Activated B cell treated with CpG ODN at 0.5 μM for 24 hours (primary cell): Measurements from ENCODE around the gene GIT2. TPM values are rescaled to one million over a fixed set of nuclear protein-coding genes. Genes with fewer than 3 reads are reported as not detected.

Experiments
- ATAC-seq: fragments of 200-7000 bp; cut with Tn5 transposase; one replicate; pipeline ENCODE4 v1.10.0; 2021; ENCODE audit warnings: low read depth, mild to moderate bottlenecking, moderate library complexity
- CTCF ChIA-PET: fragments of 350-600 bp; sonication (Branson Sonifier 250); formaldehyde crosslinking; loops from one replicate; lab custom pipeline; 2021; ENCODE audit warnings: antibody characterized with exemption; lab: Charles Lee
- POLR2A ChIA-PET: fragments of 350-600 bp; sonication (Branson Sonifier 250); formaldehyde crosslinking; loops from one replicate; lab custom pipeline; 2021; ENCODE audit warnings: antibody characterized with exemption; lab: Charles Lee
- DNase-seq: peaks from one replicate; pipeline ENCODE4 v3.0.0; 2022
- H3K27ac Mint-ChIP-seq: one replicate; pipeline ENCODE4 v1.8.0; 2020; ENCODE audit warnings: mixed read lengths
- H3K27me3 Mint-ChIP-seq: one replicate; pipeline ENCODE4 v1.8.0; 2021; ENCODE audit warnings: mixed read lengths
- H3K36me3 Mint-ChIP-seq: one replicate; pipeline ENCODE4 v1.8.0; 2021; ENCODE audit warnings: low read depth, mixed read lengths
- H3K4me1 Mint-ChIP-seq: one replicate; pipeline ENCODE4 v1.8.0; 2021; ENCODE audit warnings: mixed read lengths
- H3K4me3 Mint-ChIP-seq: one replicate; pipeline ENCODE4 v1.8.0; 2020; ENCODE audit warnings: mild to moderate bottlenecking, mixed read lengths
- H3K9me3 Mint-ChIP-seq: one replicate; pipeline ENCODE4 v1.8.0; 2020; ENCODE audit warnings: mixed read lengths
- CTCF ChIP-seq: fragments of 200-600 bp; IDR thresholded peaks from one replicate; pipeline ENCODE4 v1.8.0; 2022; ENCODE audit warnings: antibody characterized with exemption, mild to moderate bottlenecking
- intact Hi-C: fragments of 100-400 bp; cut with micrococcal nuclease; formaldehyde crosslinking; loops from one replicate; pipeline ENCODE4 v1.15.1; 2024
- total RNA-seq: library from RNA; stranded (reverse); gene quantifications from 2 replicates; pipeline ENCODE4 v1.2.3, GENCODE V29; 2022

Gene GIT2
- total RNA-seq, 1 donor from 2014 or later = 107 TPM

GRCh38 chr12:109940339-109940923 is 55.7 kb downstream of the GIT2 start:
- H3K27me3 Mint-ChIP-seq = no peaks in the 10 kb centered on the region
- no peak overlapping the region for H3K4me3 Mint-ChIP-seq
- no peak overlapping the region for H3K27ac Mint-ChIP-seq
- intact Hi-C loops = no loop called here
- TF ChIP-seq CTCF = no peak
- POLR2A ChIA-PET = no interaction called here
- no peak for ATAC-seq
- peaks cover 58% of the 10 kb centered on the region for H3K36me3 Mint-ChIP-seq
- CTCF ChIA-PET = no interaction called here
- H3K4me1 Mint-ChIP-seq = peaks cover 4% of the 10 kb centered on the region
- H3K9me3 Mint-ChIP-seq = no peaks in the 10 kb centered on the region
- DNase-seq = no peak

GRCh38 chr12:109939504-109939903 is 56.7 kb downstream of the GIT2 start:
- peaks cover 54% of the 10 kb centered on the region for H3K36me3 Mint-ChIP-seq
- CTCF ChIA-PET = no interaction called here
- no peak overlapping the region for H3K27ac Mint-ChIP-seq
- no peak for ATAC-seq
- TF ChIP-seq CTCF = no peak
- POLR2A ChIA-PET = no interaction called here
- no peaks in the 10 kb centered on the region for H3K27me3 Mint-ChIP-seq
- no peaks in the 10 kb centered on the region for H3K9me3 Mint-ChIP-seq
- peaks cover 4% of the 10 kb centered on the region for H3K4me1 Mint-ChIP-seq
- intact Hi-C loops = no loop called here
- DNase-seq = no peak
- H3K4me3 Mint-ChIP-seq = no peak overlapping the region

GRCh38 chr12:109938947-109939346 is 57.2 kb downstream of the GIT2 start:
- Mint-ChIP-seq H3K9me3 (no peaks in the 10 kb centered on the region), H3K27me3 (no peaks in the 10 kb centered on the region), H3K4me1 (peaks cover 4% of the 10 kb centered on the region), H3K4me3 (no peak overlapping the region), H3K27ac (no peak overlapping the region), H3K36me3 (peaks cover 57% of the 10 kb centered on the region)
- no peak for ATAC-seq
- ChIA-PET POLR2A (no interaction called here), CTCF (no interaction called here)
- no peak for TF ChIP-seq CTCF
- intact Hi-C loops = no loop called here
- DNase-seq = no peak

- Mint-ChIP-seq H3K4me1 (peaks cover 4% of the 10 kb centered on the region), H3K36me3 (peaks cover 63% of the 10 kb centered on the region), H3K4me3 (no peak overlapping the region), H3K9me3 (no peaks in the 10 kb centered on the region), H3K27ac (no peak overlapping the region), H3K27me3 (no peaks in the 10 kb centered on the region)
- ChIA-PET CTCF (no interaction called here), POLR2A (no interaction called here)
- no peak for ATAC-seq
- no peak for TF ChIP-seq CTCF
- no peak for DNase-seq
- intact Hi-C loops = no loop called here
Observed at GRCh38 chr12:109937371-109937770, 58.8 kb downstream of the GIT2 start.

- DNase-seq = no peak
- POLR2A ChIA-PET = no interaction called here
- Mint-ChIP-seq H3K36me3 (peaks cover 91% of the 10 kb centered on the region), H3K27me3 (no peaks in the 10 kb centered on the region), H3K27ac (no peak overlapping the region), H3K9me3 (no peaks in the 10 kb centered on the region), H3K4me3 (no peak overlapping the region), H3K4me1 (no peaks in the 10 kb centered on the region)
- TF ChIP-seq CTCF = no peak
- no peak for ATAC-seq
- intact Hi-C loops = loop anchor here (1.0 kb wide), 1 partner anchor 81 kb away; no protein-coding TSS in a partner anchor
- CTCF ChIA-PET = no interaction called here
Observed at GRCh38 chr12:109934026-109934425, 62.1 kb downstream of the GIT2 start.
